Measurements from ENCODE around the gene F11. TPM values are rescaled to one million over a fixed set of nuclear protein-coding genes. Genes with fewer than 3 reads are reported as not detected.

Gene F11
- total and polyA plus RNA-seq, 9 of the 15 experiments (the other 6 are each of a cell fraction or from before 2014, with no cell fraction given), result not detected

GRCh38 chr4:186272699-186273391 is 6.9 kb downstream of the F11 start:
- DNase-seq (ENCODE audit: extremely low read depth in 1 of 4, low spot score in 3 of 4) (no peak), FAIRE-seq (no peak), ATAC-seq (no peak)
- Histone ChIP-seq H4K20me1 (replicated peaks; ENCODE audit: control insufficient read depth, insufficient read depth, low read length) (no peaks in the 10 kb centered on the region), H3K4me2 (ENCODE audit: insufficient read depth, low read length) (no peak overlapping the region), H2AFZ (ENCODE audit: low read depth, low read length) (no peak overlapping the region), H3K27ac (ENCODE audit: extremely low read depth, low read depth, low read length) (no peak overlapping the region), H3K79me2 (ENCODE audit: control insufficient read depth, insufficient read depth, low read length) (no peaks in the 10 kb centered on the region), H3K9me3 (replicated peaks; ENCODE audit: control insufficient read depth, insufficient read depth, low read depth, low read length) (no peaks in the 10 kb centered on the region), H3K27me3 (ENCODE audit: control insufficient read depth in 2 of 2, insufficient read depth in 2 of 2, low read length in 2 of 2) (peaks cover 10 to 11% of the 10 kb centered on the region in 2 experiments; a peak in 2 of 5 replicates), H3K4me3 (no peak overlapping the region), H3K36me3 (ENCODE audit: control insufficient read depth, insufficient read depth, low read length) (no peaks in the 10 kb centered on the region), H3K9ac (ENCODE audit: insufficient read depth in 1 of 2, low read depth in 2 of 2, low read length in 2 of 2) (no peak overlapping the region), H3K9me1 (ENCODE audit: control insufficient read depth, insufficient read depth, low read length) (no peaks in the 10 kb centered on the region), H3K4me1 (replicated peaks in 1 of 2; ENCODE audit: control insufficient read depth in 2 of 2, insufficient read depth in 2 of 2, low read length in 2 of 2) (no peaks in the 10 kb centered on the region)
- intact Hi-C loops (cut with micrococcal nuclease) (no loop called here), in situ Hi-C loops (cut with MboI) (no loop called here)
- CTCF ChIA-PET (ENCODE audit: low intra/inter-chr PET ratio), result no interaction called here
- POLR2A ChIA-PET, result interaction anchor here (0.6 kb wide), 1 partner anchor 57 kb away, joined by 4 read pairs; no protein-coding TSS in a partner anchor
- 1% methylated on average over 4 of the region's 4 CpGs for WGBS (ENCODE audit: insufficient coverage, low coverage, missing lambda C conversion rate)
- no TSS peak for BruUV-seq (replicated peaks)
- no peak for TF ChIP-seq EHMT2 (IDR thresholded peaks at IDR 0.05)
- TF ChIP-seq ZBTB7A (IDR thresholded peaks at IDR 0.05; ENCODE audit: borderline replicate concordance, control insufficient read depth, low read depth, low read length), result no peak
- no peak for TF ChIP-seq PCBP1 (IDR thresholded peaks at IDR 0.05; ENCODE audit: low read depth, low read length, poor library complexity, severe bottlenecking)
- TF ChIP-seq SAFB (IDR thresholded peaks at IDR 0.05; ENCODE audit: borderline replicate concordance, low read depth, low read length), result no peak
- no peak for TF ChIP-seq HDAC6 (IDR thresholded peaks at IDR 0.05; ENCODE audit: low read depth, low read length)
- no peak for TF ChIP-seq MYC (IDR thresholded peaks at IDR 0.05; ENCODE audit: low read depth, low read length)
- TF ChIP-seq MYC (CRISPR knock-in tag; IDR thresholded peaks at IDR 0.05; ENCODE audit: borderline replicate concordance, low read depth), result no peak
- no peak for TF ChIP-seq ZNF263 (CRISPR knock-in tag; IDR thresholded peaks at IDR 0.05; ENCODE audit: borderline replicate concordance)
- no peak for TF ChIP-seq ZNF583 (CRISPR knock-in tag; IDR thresholded peaks at IDR 0.05)
- no peak for TF ChIP-seq NONO (IDR thresholded peaks at IDR 0.05; ENCODE audit: low read depth in 2 of 2, low read length in 1 of 2)
- no peak for TF ChIP-seq NCOA6 (IDR thresholded peaks at IDR 0.05)
- TF ChIP-seq KAT8 (IDR thresholded peaks at IDR 0.05; ENCODE audit: low read depth), result no peak
- no peak for TF ChIP-seq ZNF592 (IDR thresholded peaks at IDR 0.05)
- no peak for TF ChIP-seq HOMEZ (CRISPR knock-in tag; IDR thresholded peaks at IDR 0.05)
- TF ChIP-seq KDM2B (CRISPR knock-in tag; IDR thresholded peaks at IDR 0.05), result no peak
- no peak for TF ChIP-seq CEBPB (tag; IDR thresholded peaks at IDR 0.05)
